HG03521 (cell line): ENCODE data around the gene SYT1.
"Not testable (repeated sequence)": the region's sequence is repeated elsewhere in the genome, so short reads cannot be mapped to it uniquely, and the experiment has no call there.

Experiments used
- ATAC-seq: cut with Tn5 transposase; IDR thresholded peaks from one replicate; pipeline ENCODE4 v1.9.1; 2021; ENCODE audit warnings: mild to moderate bottlenecking, moderate library complexity; ENCODE audit not compliant: unreplicated experiment

The SYT1 gene

GRCh38 chr12:79422060-79422812, 557.7 kb downstream of the SYT1 start:
- ATAC-seq, result no peak

GRCh38 chr12:79423560-79423959, 559.0 kb downstream of the SYT1 start:
- ATAC-seq, result no peak

GRCh38 chr12:79424109-79424721, 559.6 kb downstream of the SYT1 start:
- ATAC-seq, result no peak

GRCh38 chr12:79426121-79426520, 561.5 kb downstream of the SYT1 start:
- ATAC-seq, result no peak

GRCh38 chr12:79426744-79427143, 562.2 kb downstream of the SYT1 start:
- not testable (repeated sequence) for ATAC-seq

- ATAC-seq, result no peak
These were observed 569.0 kb downstream of the SYT1 start for GRCh38 chr12:79433465-79434072.

- ATAC-seq, result no peak
These were observed 570.0 kb downstream of the SYT1 start for GRCh38 chr12:79434561-79434960.

GRCh38 chr12:79435742-79436141, 571.2 kb downstream of the SYT1 start:
- no peak for ATAC-seq

- no peak for ATAC-seq
These were observed 574.1 kb downstream of the SYT1 start for GRCh38 chr12:79438480-79439174.

GRCh38 chr12:79439175-79439825, 574.7 kb downstream of the SYT1 start:
- no peak for ATAC-seq

GRCh38 chr12:79441534-79441933, 577.0 kb downstream of the SYT1 start:
- ATAC-seq, result no peak

GRCh38 chr12:79442396-79442795, 577.8 kb downstream of the SYT1 start:
- no peak for ATAC-seq

GRCh38 chr12:79444089-79444488, 579.5 kb downstream of the SYT1 start:
- no peak for ATAC-seq

- no peak for ATAC-seq
These were observed 584.2 kb downstream of the SYT1 start for GRCh38 chr12:79448816-79449215.

- ATAC-seq, result no peak
These were observed 586.8 kb downstream of the SYT1 start for GRCh38 chr12:79451365-79451764.

GRCh38 chr12:79451978-79452377, 587.4 kb downstream of the SYT1 start:
- no peak for ATAC-seq

- ATAC-seq, result no peak
These were observed 588.3 kb downstream of the SYT1 start for GRCh38 chr12:79452906-79453305.

- no peak for ATAC-seq
These were observed 589.2 kb downstream of the SYT1 start for GRCh38 chr12:79453820-79454219.

GRCh38 chr12:79454338-79454843, 589.8 kb downstream of the SYT1 start:
- no peak for ATAC-seq

- no peak for ATAC-seq
These were observed 590.7 kb downstream of the SYT1 start for GRCh38 chr12:79455286-79455685.

GRCh38 chr12:79482323-79482722, 617.7 kb downstream of the SYT1 start:
- no peak for ATAC-seq
